Measurements from ENCODE around the gene POC5.

- TF ChIP-seq EP300 (IDR thresholded peaks at IDR 0.05; ENCODE audit: low read depth in 2 of 2, low read length in 2 of 2) (no peak), EP300 (CRISPR knock-in tag; IDR thresholded peaks at IDR 0.05; ENCODE audit: borderline replicate concordance) (no peak), CTCF (CRISPR knock-in tag; IDR thresholded peaks at IDR 0.05) (no peak), ZNF281 (CRISPR knock-in tag; IDR thresholded peaks at IDR 0.05; ENCODE audit: borderline replicate concordance) (no peak), CREM (IDR thresholded peaks at IDR 0.05) (no peak), CREM (CRISPR knock-in tag; IDR thresholded peaks at IDR 0.05) (no peak), MEIS1 (CRISPR knock-in tag; IDR thresholded peaks at IDR 0.05; ENCODE audit: borderline replicate concordance) (no peak), KLF16 (CRISPR knock-in tag; IDR thresholded peaks at IDR 0.05) (no peak), TCF12 (IDR thresholded peaks at IDR 0.05) (no peak), TCF12 (CRISPR knock-in tag; IDR thresholded peaks at IDR 0.05) (no peak), MIER3 (CRISPR knock-in tag; IDR thresholded peaks at IDR 0.05; ENCODE audit: borderline replicate concordance) (no peak), POLR2AphosphoS5 (IDR thresholded peaks at IDR 0.05; ENCODE audit: low read depth, low read length) (no peak), POLR2A (IDR thresholded peaks at IDR 0.05; ENCODE audit: insufficient read depth in 1 of 2, low read depth in 2 of 2, low read length in 2 of 2) (no peak), ZSCAN12 (CRISPR knock-in tag; IDR thresholded peaks at IDR 0.05) (no peak)
Measured at GRCh38 chr5:75711151-75711550, 6.1 kb downstream of the POC5 start.
